HG03442 (cell line): ENCODE measurements around the gene ADGRB2.
A peak's percentile ranks its signal among the peaks of the same experiment; 100 is the strongest.

Experiments used
- ATAC-seq: cut with Tn5 transposase; IDR thresholded peaks from one replicate; pipeline ENCODE4 v1.9.1; 2021; ENCODE audit warnings: mild to moderate bottlenecking, moderate library complexity; ENCODE audit not compliant: unreplicated experiment

The ADGRB2 gene

GRCh38 chr1:31749785-31750735 is 14.1 kb downstream of the ADGRB2 start:
- no peak for ATAC-seq

GRCh38 chr1:31748365-31748764 is 15.8 kb downstream of the ADGRB2 start:
- no peak for ATAC-seq

DNA sequence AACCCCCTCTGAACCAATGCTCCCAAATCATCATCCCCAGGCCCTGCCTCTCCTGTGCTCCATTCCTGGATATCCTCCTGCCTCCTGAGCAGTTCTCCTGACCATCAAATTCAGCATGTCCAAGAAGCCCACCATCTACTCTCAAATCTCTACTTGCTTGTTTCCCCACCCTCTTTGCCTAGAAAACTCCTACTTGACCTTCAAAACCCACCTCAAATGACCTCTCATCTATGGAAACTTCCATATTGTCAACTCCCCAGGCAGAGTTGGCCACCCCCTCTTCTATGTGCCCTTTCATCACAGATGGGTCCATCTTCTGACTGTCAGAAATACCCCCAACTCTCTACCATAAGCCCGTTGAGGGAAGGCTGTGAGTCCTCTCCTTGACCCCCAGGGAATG is 16.8 kb downstream of the ADGRB2 start:
- ATAC-seq, result no peak

DNA sequence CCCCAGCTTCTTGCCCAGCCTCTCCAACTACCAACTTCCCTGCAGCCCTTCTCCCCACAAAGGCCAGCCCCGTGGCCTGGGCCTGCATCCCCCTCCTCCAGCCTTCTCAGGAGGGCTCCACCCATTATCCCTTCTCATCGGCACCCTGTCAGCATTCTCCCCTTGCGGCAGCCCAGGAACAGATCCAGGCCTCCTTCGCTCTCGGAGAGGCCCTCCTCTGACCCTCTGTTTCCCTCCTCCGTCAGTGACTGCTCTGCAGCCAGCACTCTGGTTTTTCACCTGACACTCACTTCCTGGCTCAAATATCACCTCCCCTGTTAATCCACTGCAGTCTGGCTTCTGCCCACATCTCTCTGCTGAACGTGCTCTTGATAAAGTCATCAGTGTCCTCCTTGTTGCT is 17.5 kb downstream of the ADGRB2 start:
- ATAC-seq, result no peak

GRCh38 chr1:31745946-31746670 is 18.0 kb downstream of the ADGRB2 start:
- ATAC-seq, result no peak

DNA sequence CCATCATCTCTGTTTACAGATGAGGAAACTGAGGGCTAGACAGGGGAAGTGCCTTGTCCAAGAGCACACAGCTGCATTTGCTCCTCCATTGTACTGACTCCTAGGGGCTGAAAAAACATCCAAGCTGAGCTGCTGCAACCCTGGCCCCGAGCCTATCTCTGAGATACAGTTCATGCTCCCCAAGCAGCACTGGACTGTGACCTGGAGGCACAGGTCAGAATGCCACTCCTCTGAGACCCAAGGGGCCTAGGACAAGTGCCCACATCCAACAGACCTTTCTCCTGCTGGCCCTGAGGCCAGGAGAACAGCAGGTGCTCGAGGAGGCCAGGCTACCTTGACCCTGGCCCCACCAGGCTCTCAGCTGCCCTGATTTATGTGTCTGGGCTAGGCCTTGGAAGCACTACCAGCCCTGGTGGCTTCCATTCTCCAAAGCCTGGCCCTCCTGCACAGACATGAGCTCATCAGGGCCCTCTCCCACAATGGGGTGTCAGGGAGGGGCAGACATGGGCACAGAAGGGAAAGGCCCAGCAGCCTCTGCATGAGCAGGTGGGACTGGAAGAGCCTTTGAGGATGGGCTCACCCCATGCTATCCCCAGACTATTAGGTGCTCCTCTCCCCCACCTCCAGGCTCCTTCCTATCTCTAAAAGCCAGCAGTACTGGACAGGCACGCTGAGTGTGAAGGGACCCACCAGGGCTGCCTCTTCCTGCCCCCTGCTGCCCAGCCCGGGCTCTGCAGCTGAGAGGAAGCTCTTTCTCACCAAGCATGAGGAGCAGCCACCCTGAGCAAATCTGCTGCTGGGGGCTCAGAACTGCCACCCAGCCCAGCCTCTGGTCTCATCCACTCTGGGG is 18.8 kb downstream of the ADGRB2 start:
- no peak for ATAC-seq

- ATAC-seq, result peak; percentile 53
These were observed 19.8 kb downstream of the ADGRB2 start for GRCh38 chr1:31744165-31744888.

DNA sequence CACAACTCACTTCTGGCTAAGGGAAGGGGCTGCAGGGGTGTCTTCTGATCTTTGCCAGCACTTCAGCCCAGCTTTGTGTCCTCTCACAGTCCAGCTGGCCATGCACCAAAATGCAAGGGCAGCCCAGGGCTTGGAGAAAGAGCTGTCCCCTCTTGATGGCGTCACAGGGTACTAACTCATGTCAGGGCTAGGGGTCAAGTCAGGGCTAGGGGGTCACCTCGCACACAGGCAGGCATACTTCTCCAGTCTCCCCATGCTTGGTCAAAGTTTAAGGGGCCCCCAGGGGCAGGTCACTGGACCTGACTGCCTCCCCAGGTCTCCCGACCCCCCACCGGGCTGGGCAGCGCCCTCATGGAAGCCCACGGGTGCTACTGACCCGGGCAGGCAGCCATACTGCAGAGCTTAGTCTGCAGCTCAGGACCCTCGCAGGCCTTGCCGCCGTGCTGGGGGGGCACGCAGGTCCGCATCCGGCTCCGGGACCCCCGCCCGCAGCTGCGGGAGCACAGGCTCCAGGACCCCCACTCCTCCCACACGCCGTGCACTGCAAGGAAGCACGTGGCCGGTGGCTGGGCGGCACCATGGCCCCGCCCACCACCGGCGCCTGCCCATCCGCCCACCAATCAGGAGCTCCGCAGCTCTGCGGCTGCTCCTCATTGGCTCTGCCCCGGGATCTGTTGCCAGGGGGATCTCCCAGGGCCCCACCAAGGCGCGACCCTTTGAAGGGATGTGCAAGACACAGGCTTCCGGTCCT is 21.5 kb downstream of the ADGRB2 start:
- ATAC-seq, result no peak

- no peak for ATAC-seq
These were observed 24.8 kb downstream of the ADGRB2 start for GRCh38 chr1:31739346-31739745.

DNA sequence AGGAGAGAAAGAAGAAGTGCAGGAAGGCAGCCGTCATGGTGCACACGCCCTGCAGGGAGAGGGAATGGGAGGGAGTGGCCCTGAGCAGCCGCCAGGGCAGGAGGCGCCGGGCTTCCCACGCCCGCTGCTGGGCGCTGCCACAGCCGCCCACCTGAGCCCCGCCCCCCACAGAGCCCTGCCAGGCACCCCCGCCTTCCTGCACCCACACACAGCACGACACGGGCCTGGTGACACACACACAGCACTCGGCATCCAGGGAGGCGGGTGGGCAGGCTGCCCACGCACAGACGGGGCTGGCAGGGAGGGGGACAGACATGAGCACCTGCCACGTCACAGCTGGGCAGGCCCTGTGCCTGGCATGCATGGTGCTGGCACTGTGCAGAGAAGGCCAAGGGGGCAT is 27.5 kb downstream of the ADGRB2 start:
- ATAC-seq, result no peak

GRCh38 chr1:31735571-31735970 is 28.6 kb downstream of the ADGRB2 start:
- ATAC-seq, result no peak

- no peak for ATAC-seq
These were observed 29.5 kb downstream of the ADGRB2 start for GRCh38 chr1:31734582-31735107.

DNA sequence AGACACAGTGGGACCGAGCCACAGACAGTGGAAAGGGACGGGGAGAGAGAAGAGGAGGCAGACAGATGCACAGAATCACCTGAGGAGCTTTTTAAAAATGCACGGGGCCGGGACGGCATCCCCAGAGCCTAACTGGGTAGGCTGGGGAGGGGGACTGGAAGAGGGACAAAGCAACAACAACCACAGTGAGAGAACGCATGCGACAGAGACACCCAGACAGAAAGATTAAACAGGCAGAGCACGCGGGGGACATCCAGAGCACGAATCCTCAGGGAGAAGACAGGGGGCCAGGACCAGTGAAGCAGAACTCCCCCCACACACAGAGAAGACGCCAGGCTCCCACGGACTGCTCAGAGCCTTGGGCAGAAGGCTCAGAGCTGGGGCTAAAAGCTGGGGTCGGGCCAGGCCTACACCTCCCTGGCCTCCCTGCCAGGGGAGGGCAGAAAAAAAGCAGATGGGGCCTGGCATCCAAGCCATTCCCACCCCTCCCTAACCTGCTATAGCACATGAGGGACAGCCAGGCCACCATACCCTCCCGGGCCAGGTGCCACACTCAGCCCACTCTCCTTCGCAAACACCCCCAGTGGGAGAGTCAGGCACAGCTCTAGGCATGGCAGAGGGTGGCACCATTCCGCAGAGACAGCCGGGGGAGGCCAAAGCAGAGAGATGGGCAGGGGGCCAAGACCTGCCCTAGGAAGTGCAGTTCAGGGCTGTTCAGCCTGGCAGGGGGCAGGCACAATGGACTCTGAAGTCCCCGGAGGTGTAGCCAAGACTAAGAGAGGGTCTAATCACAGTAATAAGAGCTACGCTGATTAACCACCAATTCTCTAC is 30.5 kb downstream of the ADGRB2 start:
- ATAC-seq, result no peak

- ATAC-seq, result no peak
These were observed 31.3 kb downstream of the ADGRB2 start for GRCh38 chr1:31732751-31733289.

DNA sequence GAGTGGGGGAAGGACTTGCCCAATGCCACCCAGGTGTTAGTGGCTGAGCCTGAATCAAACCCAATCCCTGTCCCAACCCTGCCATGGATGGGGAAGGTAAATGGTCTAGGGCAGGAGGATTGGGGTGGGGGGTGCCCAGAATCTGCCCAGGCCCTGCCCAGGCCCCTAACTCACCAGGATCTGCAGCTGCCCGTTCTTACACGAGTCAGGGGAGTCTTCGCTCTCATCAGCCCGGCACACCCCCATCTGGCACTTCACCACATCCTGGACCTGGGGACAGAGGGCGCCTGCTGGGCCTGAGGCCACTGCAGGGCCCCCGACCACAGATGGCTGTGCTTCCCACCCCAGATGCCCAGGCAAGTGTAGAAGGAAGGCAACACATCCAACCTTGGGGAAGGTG is 31.8 kb downstream of the ADGRB2 start:
- no peak for ATAC-seq

DNA sequence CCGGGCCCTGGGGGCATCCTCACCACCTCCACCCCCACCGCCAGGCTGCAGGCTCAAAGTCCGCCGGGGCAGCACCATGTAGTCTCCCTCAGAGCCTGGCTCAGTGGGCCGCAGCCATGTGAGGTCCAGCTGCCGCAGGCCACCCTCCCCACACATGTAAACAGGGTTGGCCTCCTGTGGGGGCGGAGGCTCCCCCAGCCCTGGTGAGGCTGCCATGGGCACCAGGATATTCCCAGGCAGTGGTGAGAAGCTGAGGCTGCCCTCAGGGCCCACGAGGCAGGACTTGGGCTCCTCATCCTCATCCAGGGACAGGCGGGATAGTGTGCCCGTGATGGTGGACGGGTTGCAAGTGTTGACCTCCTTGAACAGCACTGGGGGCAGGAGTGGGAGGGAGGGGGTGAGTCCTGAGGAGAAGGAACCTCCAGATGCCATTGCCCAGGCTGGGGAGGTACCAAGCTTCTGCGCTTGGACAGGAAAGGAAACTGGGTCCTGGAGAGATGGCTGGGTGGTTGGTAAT is 33.0 kb downstream of the ADGRB2 start:
- no peak for ATAC-seq

DNA sequence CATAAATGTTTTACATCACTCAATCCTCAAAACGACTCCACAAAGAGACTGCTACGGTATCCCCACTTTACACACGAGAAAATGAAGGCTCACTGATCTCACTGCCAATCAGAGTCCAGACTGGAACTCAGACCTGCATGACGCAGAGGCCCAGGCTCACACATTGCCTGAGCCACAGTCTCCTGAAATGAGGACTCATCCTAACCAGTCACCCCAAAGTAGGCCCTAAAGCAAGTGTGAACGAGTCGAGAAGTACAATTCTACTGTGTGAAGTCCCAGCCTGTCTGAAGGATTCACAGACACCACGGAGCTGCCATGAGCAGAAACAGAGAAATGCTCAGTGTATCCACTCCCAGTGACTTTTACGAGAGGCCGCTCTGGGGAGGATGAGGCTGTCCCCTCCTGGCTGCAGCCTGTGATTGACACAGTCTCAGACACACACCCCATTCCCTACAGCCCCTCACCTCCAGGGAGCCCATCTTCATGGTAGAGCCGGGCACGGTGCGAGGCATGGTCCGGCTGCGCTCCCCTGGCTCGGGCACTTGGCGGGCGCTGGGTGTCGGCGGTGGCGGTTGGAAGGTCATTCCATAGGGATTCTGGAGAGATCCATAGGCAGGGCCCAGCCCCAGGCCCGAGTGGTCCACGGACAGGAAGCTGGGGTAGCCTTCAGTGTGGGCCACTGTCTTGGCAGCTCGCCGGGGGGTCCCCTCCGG is 33.6 kb downstream of the ADGRB2 start:
- ATAC-seq, result no peak

GRCh38 chr1:31727849-31728248 is 36.3 kb downstream of the ADGRB2 start:
- ATAC-seq, result no peak
